ENCODE data around the gene ACAD11.

Gene ACAD11

DNA sequence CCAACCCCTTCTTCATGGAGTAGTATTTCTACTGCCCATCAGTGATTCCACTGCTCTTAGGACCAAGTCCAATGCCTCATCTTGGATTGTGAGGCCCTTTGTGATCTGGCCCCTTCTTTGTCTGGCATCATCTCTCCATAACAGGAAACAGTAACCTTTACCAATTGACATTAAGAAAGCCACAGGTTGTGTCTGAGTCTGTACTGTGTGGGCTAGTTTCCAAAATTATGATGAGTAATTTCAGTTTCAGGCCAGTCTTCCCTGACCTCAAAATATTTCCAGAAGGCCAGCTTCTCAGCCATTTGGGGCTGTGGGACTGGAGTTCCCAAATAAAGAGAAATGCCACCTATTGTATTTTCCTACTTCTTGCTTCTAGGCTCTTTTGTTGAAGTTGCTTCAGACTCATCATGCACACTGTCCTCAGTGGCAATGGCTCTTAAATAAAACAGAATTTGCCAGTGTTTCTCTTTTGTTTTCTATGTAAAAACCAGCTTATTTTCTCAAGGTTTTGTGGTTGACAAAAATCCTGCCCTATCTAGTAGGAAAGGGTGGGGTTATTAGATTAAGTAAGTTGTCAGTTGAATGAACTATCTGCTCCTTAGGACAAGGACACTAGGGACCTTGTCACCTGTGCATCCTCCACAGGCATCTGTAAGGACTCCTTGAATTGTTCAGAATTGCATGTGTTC is 109.6 kb downstream of the ACAD11 start:
- peak; percentile 59 for DNase-seq

DNA sequence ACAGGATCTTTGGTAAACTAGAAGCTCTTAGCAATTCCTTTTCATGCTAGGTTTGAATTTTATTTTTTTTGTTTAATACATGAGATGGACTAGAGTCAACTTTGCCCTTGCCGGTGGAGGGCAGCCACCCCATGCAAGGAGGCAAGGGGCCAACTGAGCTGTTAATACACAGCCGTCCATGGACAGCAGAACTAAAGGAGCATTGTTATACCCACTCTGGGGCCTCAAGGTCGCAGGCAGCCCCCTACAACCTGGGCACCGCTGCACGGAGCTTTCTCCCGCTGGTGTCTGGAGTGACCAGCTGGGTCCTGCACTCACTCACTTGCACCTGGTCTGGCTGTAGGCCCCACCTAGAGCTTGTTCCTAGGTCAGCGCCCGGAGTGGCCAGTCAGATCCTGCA is 110.4 kb downstream of the ACAD11 start:
- no peak for DNase-seq

DNA sequence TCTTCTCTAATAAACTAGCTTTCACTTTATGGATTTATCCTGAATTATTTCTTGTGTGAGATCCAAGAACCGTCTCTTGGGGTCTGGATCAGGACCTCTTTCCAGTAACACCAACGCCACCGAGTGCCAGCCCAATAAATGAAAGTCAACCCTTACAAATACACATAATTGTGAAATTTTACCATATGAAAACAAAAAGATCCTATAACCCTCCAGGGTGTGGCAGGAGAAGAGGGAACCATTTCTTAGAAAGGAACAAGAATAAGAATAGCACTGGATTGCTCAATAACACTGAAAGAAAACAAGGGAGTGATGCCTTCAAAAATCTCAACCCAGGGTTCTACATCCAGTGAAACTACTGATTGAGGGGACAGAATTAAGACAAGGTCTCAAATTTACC is 114.1 kb downstream of the ACAD11 start:
- peak; percentile 80 for DNase-seq

DNA sequence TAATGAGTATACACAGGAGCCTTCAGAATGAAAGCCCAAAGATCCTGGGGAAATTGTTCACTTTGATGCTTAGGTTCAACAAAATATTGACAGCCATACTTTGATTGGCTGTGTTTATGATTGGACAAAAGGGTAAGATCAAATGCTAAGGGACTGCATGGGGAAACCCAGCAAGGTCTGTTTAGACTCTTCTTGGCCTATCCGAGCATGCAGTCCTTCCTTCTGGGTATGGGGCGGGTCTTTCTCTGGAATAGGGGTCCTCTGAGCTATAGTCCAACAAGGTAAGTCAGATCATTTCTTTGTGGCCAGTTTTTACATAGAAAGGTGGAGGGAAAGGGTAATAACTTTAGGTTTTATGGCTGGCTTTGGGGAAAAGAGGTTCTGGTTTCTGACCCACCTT is 115.5 kb downstream of the ACAD11 start:
- no peak for DNase-seq

DNA sequence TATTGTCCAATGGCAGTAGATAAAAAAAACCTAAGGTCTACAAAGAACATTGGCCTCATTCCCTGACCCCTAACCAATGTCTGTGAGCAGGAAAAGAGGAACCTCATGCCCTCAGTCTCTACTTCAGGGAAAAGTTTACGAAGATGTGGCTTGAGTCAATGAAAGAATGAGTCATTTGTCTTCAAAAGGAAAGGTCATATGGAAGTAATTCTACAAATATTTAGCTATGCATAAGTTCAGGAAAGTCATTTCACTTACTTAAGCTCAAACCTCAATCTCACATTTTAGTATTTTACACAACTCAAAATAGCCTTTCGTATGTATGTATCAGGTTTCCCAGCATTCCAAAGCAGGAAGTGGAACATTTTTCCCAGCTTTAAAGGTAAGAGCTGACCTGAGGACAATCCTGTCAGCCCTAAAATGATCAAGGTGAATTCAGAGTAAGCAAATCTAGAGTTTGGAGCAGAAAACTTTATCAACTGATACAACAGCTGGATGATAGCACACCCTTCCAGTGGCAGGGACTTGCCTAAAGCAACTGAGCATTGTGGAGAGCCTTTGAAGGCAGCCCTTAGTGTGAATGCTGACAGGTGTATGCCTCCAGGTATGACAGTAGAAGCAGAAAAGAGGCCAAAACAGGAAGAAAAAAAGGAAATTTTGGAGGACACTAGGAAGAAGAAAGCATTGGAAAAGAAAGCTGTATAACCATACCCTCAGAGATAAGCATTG is 116.4 kb downstream of the ACAD11 start:
- peak; percentile 91 for DNase-seq

DNA sequence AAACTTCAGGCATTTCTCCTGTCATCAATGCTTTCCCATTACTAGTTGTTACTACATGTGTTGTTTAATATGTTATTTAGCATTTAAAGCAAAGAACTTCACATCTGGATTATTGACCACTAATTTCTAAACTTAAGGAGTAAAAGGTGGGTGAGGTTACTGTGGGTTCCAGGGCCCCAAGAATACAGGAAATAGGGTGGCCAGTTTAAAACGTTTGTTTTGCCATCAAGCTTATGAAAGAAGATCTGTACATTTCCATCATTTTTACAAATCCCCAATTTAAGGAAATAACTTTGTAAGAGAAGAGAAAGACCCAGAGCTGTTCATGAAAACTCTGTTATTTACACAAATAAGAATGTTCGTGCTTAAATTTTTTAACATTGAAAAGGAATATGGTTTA is 117.0 kb downstream of the ACAD11 start:
- no peak for DNase-seq

DNA sequence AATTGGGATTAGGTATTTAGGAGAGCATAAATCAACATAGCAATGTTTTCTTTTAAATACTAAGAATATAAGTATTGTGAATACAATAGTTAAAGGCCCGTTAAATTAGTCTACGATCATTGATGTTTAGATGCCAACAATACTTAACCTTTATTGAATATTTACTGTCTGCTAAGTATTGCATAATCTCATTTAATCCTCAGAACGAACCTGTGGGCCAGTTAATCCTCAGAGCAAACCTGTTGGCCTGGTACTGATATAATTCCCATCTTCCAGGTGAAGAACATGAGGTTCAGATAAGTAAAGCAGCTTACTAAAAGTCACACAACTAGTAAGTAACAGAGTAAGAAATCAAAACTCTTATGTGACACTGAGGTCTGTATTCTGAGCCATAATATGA is 119.9 kb downstream of the ACAD11 start:
- no peak for DNase-seq

DNA sequence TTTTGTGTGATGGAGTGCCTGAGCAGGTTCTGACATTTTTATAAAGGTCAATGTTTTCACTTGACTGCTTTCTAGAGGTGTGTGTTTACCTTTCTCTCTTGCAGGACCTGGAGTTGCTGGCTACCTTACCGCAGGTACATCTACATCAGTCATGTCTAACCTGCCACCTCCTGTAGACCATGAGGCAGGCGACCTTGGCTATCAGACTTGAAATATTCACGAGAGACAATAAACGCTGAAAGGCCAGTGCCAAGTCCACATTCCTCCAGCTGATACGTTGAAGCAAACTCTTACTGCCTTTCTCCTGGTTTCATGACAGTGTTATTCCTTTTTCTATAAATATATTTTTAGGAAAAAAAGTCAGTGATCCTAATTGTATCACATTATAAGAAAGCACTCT is 121.5 kb downstream of the ACAD11 start:
- DNase-seq, result no peak

DNA sequence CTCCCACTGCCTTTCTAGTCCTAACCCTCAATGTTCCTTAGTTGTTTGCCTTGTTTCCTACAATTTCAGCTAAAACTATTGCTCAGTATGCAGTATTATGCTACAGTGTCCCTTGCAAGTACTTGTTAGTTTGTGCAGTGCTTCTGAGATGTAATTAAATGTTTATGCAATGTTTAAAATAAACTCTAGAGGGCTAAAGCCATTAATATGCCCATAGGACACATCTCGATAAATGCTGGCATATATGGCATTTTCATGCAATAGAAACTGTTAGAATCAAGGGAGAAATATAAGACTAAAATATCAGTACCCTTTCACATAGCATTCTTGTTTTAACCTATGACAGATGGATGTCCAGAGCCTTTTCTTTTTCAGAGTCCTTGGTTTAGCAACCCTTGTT is 122.3 kb downstream of the ACAD11 start:
- DNase-seq, result no peak

DNA sequence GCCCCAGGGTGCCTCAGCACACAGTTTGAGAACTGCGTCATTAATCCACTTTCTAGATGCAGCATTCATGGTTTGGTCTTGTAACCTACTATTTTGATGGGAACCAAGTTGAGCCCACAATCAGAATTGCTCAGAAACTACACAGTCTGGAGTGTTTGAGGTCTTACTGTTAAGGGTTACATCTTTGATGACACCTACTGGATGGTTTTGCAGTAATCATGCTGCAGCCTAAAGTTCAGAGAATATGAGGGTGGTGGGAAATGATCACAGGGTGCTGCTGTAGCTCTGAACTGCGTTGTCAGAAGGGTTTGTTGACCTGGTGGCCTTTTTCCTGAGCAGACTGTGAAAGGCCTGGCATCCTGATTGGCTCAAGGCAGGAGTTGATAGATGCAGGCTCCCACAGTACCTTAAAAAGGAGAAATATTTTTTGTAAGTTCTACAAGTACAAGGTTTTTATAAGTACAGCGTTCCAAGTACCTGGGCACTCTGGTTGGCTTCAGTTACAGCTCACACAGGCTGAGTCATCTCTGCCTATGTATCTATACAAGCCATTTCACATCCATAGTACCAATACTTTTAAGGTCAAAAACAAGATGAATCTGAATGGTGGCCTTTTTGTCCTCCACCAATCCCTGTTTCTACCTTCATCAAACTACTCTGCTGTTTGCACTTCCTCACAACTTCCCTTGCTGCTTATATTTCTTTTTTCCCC is 123.0 kb downstream of the ACAD11 start:
- no peak for DNase-seq

DNA sequence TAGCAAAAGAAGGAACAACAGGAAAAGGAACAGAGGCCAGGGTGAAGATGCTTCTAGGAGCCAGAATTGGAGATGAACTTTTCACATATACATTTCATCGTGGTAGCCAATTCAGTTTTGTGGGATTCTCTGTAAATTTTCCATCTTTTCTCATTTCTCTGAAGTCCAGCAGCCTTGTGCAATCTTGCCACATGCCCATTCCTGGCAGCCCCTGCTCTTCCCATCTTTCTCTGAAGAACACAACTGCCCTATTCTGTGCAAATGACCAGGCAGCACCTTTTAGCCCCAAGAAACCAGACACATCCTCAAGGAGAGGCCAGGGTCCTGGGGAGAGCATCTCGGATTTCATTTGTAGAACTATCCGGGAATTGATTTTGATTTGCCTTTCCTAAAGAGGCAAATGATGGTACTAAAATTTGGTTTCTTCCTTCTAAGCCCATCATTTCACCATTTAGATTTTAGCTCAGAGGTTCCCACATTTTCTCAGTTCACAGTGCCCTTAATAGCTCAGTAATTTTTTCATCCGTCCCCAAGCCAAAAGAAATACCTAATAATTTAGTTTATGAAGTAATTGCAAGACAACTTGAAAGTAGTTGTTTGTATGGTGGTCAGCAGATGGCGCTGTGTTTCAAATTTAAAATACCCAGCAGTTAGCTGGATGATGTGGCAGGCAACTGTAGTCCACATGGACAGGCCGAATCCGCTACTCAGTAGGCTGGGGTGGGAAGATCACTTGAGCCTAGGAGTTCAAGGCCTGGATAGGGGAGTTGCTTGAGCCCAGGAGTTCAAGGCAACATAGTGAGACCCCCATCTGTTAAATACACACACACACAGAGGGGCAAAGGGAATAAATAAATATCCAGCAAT is 123.8 kb downstream of the ACAD11 start:
- peak; percentile 72 for DNase-seq

DNA sequence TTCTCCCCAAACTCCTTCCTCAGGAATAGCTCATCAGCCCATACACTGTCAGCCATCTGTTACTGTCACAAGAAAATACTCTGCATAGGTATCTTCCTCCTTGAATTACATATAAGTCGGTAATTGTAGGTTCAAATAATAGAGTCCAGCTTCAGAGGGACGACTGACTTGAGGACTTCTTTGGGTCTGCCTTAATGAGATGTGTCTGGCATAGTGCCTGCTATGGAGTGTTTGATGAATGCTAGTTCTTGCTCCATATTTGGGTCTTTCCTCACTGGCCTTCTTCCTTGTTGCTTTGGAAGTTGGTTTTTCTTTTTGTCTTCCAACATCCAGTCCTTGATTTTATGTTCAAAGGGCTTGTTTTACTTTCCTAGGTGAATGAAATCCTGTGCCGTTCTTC is 129.0 kb downstream of the ACAD11 start:
- no peak for DNase-seq

DNA sequence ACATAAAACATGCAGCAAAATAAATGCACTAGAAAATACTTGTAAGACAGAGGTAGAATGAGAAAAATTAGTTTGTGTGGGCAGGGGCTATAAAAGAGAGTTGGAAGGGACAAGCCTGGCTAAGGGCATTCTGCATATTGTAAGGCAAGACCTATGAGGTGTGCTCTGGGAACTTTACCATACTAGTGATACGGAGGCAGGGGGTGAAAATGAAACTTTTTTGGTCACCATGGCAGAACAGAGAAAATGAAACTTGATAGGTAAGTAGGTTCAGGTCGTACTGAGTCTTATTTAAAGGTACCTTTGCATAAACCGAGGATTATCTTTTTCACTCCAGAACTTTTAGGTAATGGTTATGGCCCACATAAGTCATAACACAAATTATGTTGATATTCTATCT is 137.3 kb downstream of the ACAD11 start:
- DNase-seq, result no peak

DNA sequence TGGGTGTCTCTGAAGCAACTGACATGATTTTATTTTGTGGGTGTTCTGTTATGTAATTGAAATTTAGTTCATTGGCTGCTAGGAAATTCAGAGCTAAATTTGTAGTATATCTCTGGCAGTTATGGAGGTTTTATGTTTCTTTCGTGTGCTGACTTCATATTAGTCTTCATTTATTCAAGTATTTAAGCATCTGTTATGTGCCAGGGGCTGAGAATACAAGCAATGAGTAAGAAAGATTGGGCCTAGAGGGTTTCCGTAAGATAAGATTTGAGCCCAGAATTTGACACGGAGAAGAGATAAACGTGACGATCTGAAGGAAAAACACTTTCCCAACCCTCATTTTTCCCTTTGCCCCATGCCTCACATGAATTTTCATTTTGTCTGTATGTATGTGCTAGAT is 137.7 kb downstream of the ACAD11 start:
- DNase-seq, result no peak

DNA sequence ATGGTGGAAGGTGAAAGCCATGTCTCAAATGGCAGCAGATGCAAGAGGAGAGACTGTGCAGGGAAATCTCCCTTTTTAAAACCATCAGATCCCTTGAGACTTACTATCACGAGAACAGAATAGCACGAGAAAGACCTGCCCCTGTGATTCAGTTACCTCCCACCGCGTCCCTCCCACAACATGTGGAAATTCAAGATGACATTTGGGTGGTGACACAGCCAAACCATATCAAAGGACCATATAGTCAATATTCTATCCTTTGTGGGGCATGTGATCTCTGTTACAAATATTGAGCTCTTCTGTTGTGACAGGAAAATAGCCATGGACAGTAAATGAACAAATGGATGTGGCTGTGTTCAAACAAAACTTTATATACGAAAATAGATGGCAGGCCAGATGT is 139.7 kb downstream of the ACAD11 start:
- DNase-seq, result no peak

DNA sequence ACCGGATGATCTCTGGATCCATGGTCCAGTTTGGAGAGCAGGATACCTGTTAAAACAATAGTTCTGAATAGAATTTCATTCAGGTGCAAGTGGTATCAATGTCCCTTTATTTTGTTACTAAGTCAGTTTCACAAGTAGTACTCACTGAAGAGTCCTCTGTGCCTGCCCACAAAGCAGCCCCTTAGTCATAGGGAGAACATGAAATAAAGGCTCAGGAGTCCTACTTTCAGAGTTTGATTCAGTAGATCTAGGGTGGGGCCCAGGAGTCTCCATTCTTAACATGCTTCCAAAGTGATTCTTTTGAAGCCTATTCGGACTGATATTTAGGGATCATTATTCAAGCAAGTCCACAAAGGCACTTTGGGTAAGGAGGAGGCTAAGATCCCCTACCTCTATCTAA is 142.3 kb downstream of the ACAD11 start:
- DNase-seq, result no peak

DNA sequence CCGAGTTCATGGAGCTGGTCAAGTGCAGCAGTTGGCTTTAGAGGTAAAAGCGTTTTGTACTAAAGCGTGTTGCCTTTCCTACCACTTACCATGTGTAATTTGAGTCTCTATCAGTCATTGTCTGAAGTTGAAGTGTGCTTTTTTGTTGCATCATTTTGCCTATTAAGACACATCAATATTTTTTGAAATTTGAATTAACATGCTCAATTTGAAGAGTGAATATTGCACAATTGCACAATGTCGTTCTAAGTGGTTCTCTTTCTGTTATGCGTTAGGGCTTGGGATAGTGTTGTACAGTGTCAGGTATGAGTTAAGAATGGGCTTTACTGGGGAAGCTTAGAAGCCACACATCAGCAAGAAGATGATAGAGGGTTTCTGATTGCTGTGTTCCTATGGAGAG is 146.6 kb downstream of the ACAD11 start:
- no peak for DNase-seq

DNA sequence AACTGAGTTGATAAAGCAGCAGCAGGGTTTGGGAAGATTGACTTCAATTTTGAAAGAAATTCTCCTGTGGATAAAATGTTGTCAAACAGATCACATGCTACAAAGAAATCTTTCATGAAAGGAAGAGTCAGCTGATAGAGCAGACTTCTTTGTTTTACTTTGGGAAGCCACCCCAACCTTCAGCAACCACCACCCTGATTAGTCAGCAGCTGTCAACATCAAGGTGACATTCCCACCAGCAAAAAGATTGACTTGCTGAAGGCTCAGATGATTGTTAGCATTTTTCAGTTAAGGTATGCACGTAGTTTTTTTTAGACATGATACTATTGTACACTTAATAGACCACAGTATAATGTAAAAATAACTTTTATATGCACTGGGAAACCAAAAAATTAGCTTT is 150.1 kb downstream of the ACAD11 start:
- no peak for DNase-seq

DNA sequence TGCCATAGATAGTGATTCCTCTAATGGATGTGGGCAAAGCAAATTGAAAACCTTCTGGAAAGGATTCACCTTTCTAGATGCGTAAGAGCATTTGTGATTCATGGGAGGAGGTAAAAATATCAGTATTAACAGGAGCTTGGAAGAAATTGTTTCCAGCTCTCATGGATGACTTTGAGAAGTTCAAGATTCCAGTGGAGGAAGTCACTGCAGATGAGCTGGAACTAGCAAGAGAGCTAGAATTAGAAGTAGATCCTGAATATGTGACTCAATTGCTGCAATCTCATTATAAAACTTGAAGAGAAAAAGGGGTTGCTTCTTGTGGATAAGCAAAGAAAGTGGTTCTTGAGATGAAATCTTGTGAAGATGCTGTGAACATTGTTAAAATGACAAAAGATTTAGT is 150.5 kb downstream of the ACAD11 start:
- no peak for DNase-seq
